Suprapubic skin (tissue), 4 donors: ENCODE results near the gene GLIS1. TPM values are rescaled to one million over a fixed set of nuclear protein-coding genes. Genes with fewer than 3 reads are reported as not detected.

ENCODE experiments used
- DNase-seq, 2 donors: peaks; one replicate each; pipeline ENCODE4 v3.0.0-alpha.2; 2019; ENCODE audit warnings: low spot score in 2 of 2
- H3K27ac ChIP-seq: fragments of 200-600 bp; sonication (generic); one replicate; pipeline ENCODE4 v1.5.1; 2019
- H3K27me3 ChIP-seq: fragments of 200-600 bp; sonication (generic); one replicate; pipeline ENCODE4 v1.5.1; 2019
- H3K36me3 ChIP-seq: fragments of 200-600 bp; sonication (generic); one replicate; pipeline ENCODE4 v1.5.1; 2019
- H3K4me1 ChIP-seq: fragments of 200-600 bp; sonication (generic); one replicate; pipeline ENCODE4 v1.5.1; 2019
- H3K4me3 ChIP-seq: fragments of 200-600 bp; sonication (generic); one replicate; pipeline ENCODE4 v1.5.1; 2019; ENCODE audit warnings: mild to moderate bottlenecking
- H3K9me3 ChIP-seq: fragments of 200-600 bp; sonication (generic); one replicate; pipeline ENCODE4 v1.5.1; 2019
- CTCF ChIP-seq, 2 donors: fragments of 200-600 bp in 1 of 2; fragments of 450-650 bp in 1 of 2; sonication (generic) in 1 of 2; IDR thresholded peaks; one replicate each; pipeline ENCODE4 v1.5.1; 2016 to 2019; ENCODE audit warnings: antibody characterized with exemption in 2 of 2, mild to moderate bottlenecking in 1 of 2, moderate library complexity in 1 of 2
- EP300 ChIP-seq: sonication (generic); formaldehyde crosslinking; IDR thresholded peaks from one replicate; pipeline ENCODE4 v1.6.1; 2017; ENCODE audit warnings: antibody characterized with exemption
- POLR2A ChIP-seq, 2 donors: fragments of 450-650 bp; IDR thresholded peaks; one replicate each; pipeline ENCODE4 v1.6.1; 2017; ENCODE audit warnings: antibody characterized with exemption in 2 of 2, mild to moderate bottlenecking in 2 of 2, moderate library complexity in 2 of 2
- POLR2AphosphoS5 ChIP-seq, 3 donors: sonication (generic); formaldehyde crosslinking; IDR thresholded peaks; one replicate each; pipeline ENCODE4 v1.6.1; 2017; ENCODE audit warnings: antibody characterized with exemption in 3 of 3
- WGBS: methylation state at CpG from one replicate; pipeline ENCODE4 v1.1.5; 2018; 5-methylcytosine and 5-hydroxymethylcytosine counted together
- total RNA-seq, 4 donors: library from RNA; depleted of rRNA; stranded (reverse); fragments of >200 nt; gene quantifications; one replicate each; pipeline ENCODE4 v1.1.0, GENCODE V29; 2016

Gene GLIS1
- total RNA-seq, 4 donors from 2014 or later, result 0.34 to 1.5 (median 0.59) TPM

GRCh38 chr1:53680868-53681267 is 58.1 kb downstream of the GLIS1 start:
- no peaks in the 10 kb centered on the region for H3K9me3 ChIP-seq
- peaks cover 17% of the 10 kb centered on the region for H3K27me3 ChIP-seq
- no peak overlapping the region for H3K27ac ChIP-seq
- H3K4me3 ChIP-seq, result no peak overlapping the region
- TF ChIP-seq POLR2A (IDR thresholded peaks at IDR 0.05) (no peak), POLR2AphosphoS5 (IDR thresholded peaks at IDR 0.05) (no peak), EP300 (no peak), CTCF (IDR thresholded peaks at IDR 0.05) (no peak)
- WGBS, result 91% methylated on average over 8 of the region's 8 CpGs
- H3K4me1 ChIP-seq, result peaks cover 11% of the 10 kb centered on the region
- no peaks in the 10 kb centered on the region for H3K36me3 ChIP-seq
- no peak for DNase-seq

GRCh38 chr1:53678938-53679825 is 59.8 kb downstream of the GLIS1 start:
- Histone ChIP-seq H3K4me3 (no peak overlapping the region), H3K36me3 (no peaks in the 10 kb centered on the region), H3K4me1 (peaks cover 11% of the 10 kb centered on the region), H3K27ac (no peak overlapping the region), H3K9me3 (no peaks in the 10 kb centered on the region), H3K27me3 (peaks cover 8% of the 10 kb centered on the region)
- TF ChIP-seq POLR2AphosphoS5 (IDR thresholded peaks at IDR 0.05) (no peak), POLR2A (IDR thresholded peaks at IDR 0.05) (no peak), CTCF (IDR thresholded peaks at IDR 0.05) (no peak), EP300 (no peak)
- DNase-seq, result no peak
- WGBS, result 78% methylated on average over 15 of the region's 15 CpGs

- no peak overlapping the region for H3K4me3 ChIP-seq
- H3K4me1 ChIP-seq, result peaks cover 11% of the 10 kb centered on the region
- H3K27me3 ChIP-seq, result peaks cover 7% of the 10 kb centered on the region
- no peaks in the 10 kb centered on the region for H3K36me3 ChIP-seq
- no peak overlapping the region for H3K27ac ChIP-seq
- TF ChIP-seq POLR2AphosphoS5 (IDR thresholded peaks at IDR 0.05) (no peak), CTCF (IDR thresholded peaks at IDR 0.05) (no peak), POLR2A (IDR thresholded peaks at IDR 0.05) (no peak), EP300 (no peak)
- no peak for DNase-seq
- no peaks in the 10 kb centered on the region for H3K9me3 ChIP-seq
- WGBS, result 59% methylated on average over 4 of the region's 4 CpGs
Measured at GRCh38 chr1:53678507-53678906, 60.5 kb downstream of the GLIS1 start.

GRCh38 chr1:53678046-53678445 is 60.9 kb downstream of the GLIS1 start:
- peaks cover 11% of the 10 kb centered on the region for H3K4me1 ChIP-seq
- H3K36me3 ChIP-seq, result no peaks in the 10 kb centered on the region
- no peak for DNase-seq
- no peak overlapping the region for H3K27ac ChIP-seq
- H3K27me3 ChIP-seq, result peaks cover 3% of the 10 kb centered on the region
- no peak overlapping the region for H3K4me3 ChIP-seq
- 95% methylated on average over 7 of the region's 8 CpGs for WGBS
- TF ChIP-seq POLR2AphosphoS5 (IDR thresholded peaks at IDR 0.05), result no peak
- no peak for TF ChIP-seq EP300
- TF ChIP-seq CTCF (IDR thresholded peaks at IDR 0.05), result no peak
- no peak for TF ChIP-seq POLR2A (IDR thresholded peaks at IDR 0.05)
- no peaks in the 10 kb centered on the region for H3K9me3 ChIP-seq

GRCh38 chr1:53677486-53677885 is 61.5 kb downstream of the GLIS1 start:
- no peak for DNase-seq
- 95% methylated on average over 15 of the region's 15 CpGs for WGBS
- H3K4me3 ChIP-seq, result no peak overlapping the region
- H3K36me3 ChIP-seq, result no peaks in the 10 kb centered on the region
- TF ChIP-seq POLR2AphosphoS5 (IDR thresholded peaks at IDR 0.05) (no peak), CTCF (IDR thresholded peaks at IDR 0.05) (no peak), POLR2A (IDR thresholded peaks at IDR 0.05) (no peak), EP300 (no peak)
- H3K9me3 ChIP-seq, result no peaks in the 10 kb centered on the region
- no peaks in the 10 kb centered on the region for H3K27me3 ChIP-seq
- H3K4me1 ChIP-seq, result peaks cover 11% of the 10 kb centered on the region
- no peak overlapping the region for H3K27ac ChIP-seq
